Activated CD8-positive, alpha-beta T cell treated with anti-CD3 and anti-CD28 coated beads, Interleukin-2, amount 10 ng/mL, durations not matched to agents 7 days and 5 days (primary cell): ENCODE measurements around the gene UBE2F. TPM values are rescaled to one million over a fixed set of nuclear protein-coding genes. Genes with fewer than 3 reads are reported as not detected.
"Not testable (repeated sequence)": the region's sequence is repeated elsewhere in the genome, so short reads cannot be mapped to it uniquely, and the experiment has no call there.

ENCODE experiments used
- ATAC-seq: fragments of 150-1000 bp; cut with Tn5 transposase; one replicate; pipeline ENCODE4 v1.10.0; 2021; ENCODE audit warnings: moderate library complexity
- CTCF ChIA-PET: fragments of 350-600 bp; sonication (Branson Sonifier 250); formaldehyde crosslinking; loops from one replicate; lab custom pipeline; 2021; ENCODE audit warnings: antibody characterized with exemption; lab: Charles Lee
- POLR2A ChIA-PET: fragments of 350-600 bp; sonication (Branson Sonifier 250); formaldehyde crosslinking; loops from one replicate; lab custom pipeline; 2021; ENCODE audit warnings: antibody characterized with exemption; lab: Charles Lee
- DNase-seq: peaks from one replicate; pipeline ENCODE4 v3.0.0-alpha.2; 2020
- H3K27ac Mint-ChIP-seq: one replicate; pipeline ENCODE4 v1.8.0; 2021; ENCODE audit warnings: mild to moderate bottlenecking, mixed read lengths
- H3K27me3 Mint-ChIP-seq: one replicate; pipeline ENCODE4 v1.8.0; 2021; ENCODE audit warnings: low read depth, mixed read lengths
- H3K36me3 Mint-ChIP-seq: one replicate; pipeline ENCODE4 v1.8.0; 2021; ENCODE audit warnings: low read depth, mixed read lengths
- H3K4me1 Mint-ChIP-seq: one replicate; pipeline ENCODE4 v1.8.0; 2021; ENCODE audit warnings: low read depth, mixed read lengths
- H3K4me3 Mint-ChIP-seq: one replicate; pipeline ENCODE4 v1.8.0; 2021; ENCODE audit warnings: mild to moderate bottlenecking, mixed read lengths
- H3K9me3 Mint-ChIP-seq: one replicate; pipeline ENCODE4 v1.8.0; 2022; ENCODE audit warnings: mixed read lengths; ENCODE audit not compliant: insufficient read depth
- total RNA-seq, 2 experiments: library from RNA; stranded (reverse); gene quantifications; one replicate each; pipeline ENCODE4 v1.2.3, GENCODE V29; 2021

Gene UBE2F
- total RNA-seq, 2 experiments from 2014 or later, result 70.2 to 71.9 TPM

DNA sequence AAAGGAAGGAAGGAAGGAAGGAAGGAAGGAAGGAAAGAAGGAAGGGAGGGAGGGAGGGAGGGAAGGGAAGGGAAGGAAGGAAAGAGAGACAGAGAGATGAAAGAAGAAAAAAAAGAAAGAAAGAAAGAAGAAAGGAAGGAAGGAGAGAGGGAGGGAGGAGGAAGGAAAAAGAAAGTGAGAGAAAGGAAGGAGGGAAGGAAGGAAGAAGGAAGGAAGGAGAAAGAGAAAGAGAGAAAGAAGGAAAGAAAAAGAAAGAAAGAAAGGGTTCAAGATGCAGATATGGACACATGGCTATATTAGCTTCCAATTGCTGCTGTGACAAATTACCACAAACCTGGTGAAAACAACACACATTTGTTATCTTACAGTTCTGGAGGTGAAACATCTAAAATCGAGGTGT is 20.4 kb upstream of the UBE2F start:
- Mint-ChIP-seq H3K36me3 (peaks cover 25% of the 10 kb centered on the region), H3K27ac (no peak overlapping the region), H3K9me3 (peaks cover 13% of the 10 kb centered on the region), H3K27me3 (no peaks in the 10 kb centered on the region), H3K4me3 (no peak overlapping the region), H3K4me1 (peaks cover 43% of the 10 kb centered on the region)
- no peak for DNase-seq
- no peak for ATAC-seq
- CTCF ChIA-PET, result interaction anchor here (1.9 kb wide), 1 partner anchor 22 kb away, joined by 5 read pairs; no protein-coding TSS in a partner anchor
- POLR2A ChIA-PET, result interaction anchor here (0.5 kb wide), 1 partner anchor 11 kb away, joined by 3 read pairs; no protein-coding TSS in a partner anchor

DNA sequence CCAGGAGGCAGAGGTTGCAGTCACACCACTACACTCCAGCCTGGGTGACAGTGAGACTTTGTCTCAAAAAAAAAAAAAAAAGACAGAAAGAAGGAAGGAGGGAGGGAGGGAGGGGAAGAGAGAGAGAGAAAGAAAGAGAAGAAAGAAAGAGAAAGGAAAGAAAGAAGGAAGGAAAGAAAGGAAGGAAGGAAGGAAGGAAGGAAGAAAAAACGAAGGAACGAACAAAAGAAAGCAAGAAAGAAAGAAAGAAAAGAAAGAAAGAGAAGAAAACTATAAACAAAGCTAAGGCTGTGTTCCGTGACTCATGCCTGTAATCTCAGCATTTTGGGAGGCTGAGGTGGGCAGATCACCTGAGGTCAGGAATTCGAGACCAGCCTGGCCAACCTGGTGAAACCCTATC is 15.5 kb upstream of the UBE2F start:
- POLR2A ChIA-PET, H3K36me3 Mint-ChIP-seq, ATAC-seq, H3K4me3 Mint-ChIP-seq, DNase-seq, H3K9me3 Mint-ChIP-seq, H3K27ac Mint-ChIP-seq: not testable (repeated sequence)
- H3K27me3 Mint-ChIP-seq, result peaks cover 20% of the 10 kb centered on the region
- CTCF ChIA-PET, result interaction anchor here (1.2 to 1.3 kb wide), 2 partner anchors 28 to 32 kb away, joined by 3 read pairs; no protein-coding TSS in a partner anchor
- H3K4me1 Mint-ChIP-seq, result peaks cover 13% of the 10 kb centered on the region

DNA sequence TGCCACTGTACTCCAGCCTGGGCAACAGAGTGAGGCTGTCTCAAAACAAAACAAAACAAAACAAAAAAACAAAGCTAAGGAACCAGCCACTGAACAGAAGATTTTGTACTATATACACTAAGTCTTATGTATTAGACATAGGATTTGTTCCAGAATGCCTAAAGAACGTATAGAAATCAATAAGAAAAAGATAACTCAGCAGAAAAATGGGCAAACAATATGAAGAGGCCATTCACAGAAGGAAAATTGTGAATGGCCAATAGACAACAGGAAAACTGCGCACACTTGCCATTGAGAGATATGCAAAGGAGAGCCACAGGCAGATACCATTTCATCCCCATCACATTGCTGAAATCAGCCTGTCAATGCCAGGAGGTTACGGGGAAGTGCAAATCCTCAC is 14.9 kb upstream of the UBE2F start:
- H3K9me3 Mint-ChIP-seq, result no peaks in the 10 kb centered on the region
- no peaks in the 10 kb centered on the region for H3K36me3 Mint-ChIP-seq
- ChIA-PET CTCF (no interaction called here), POLR2A (no interaction called here)
- peaks cover 10% of the 10 kb centered on the region for H3K4me1 Mint-ChIP-seq
- no peak for DNase-seq
- H3K27me3 Mint-ChIP-seq, result peaks cover 23% of the 10 kb centered on the region
- no peak for ATAC-seq
- H3K4me3 Mint-ChIP-seq, result no peak overlapping the region
- H3K27ac Mint-ChIP-seq, result no peak overlapping the region

DNA sequence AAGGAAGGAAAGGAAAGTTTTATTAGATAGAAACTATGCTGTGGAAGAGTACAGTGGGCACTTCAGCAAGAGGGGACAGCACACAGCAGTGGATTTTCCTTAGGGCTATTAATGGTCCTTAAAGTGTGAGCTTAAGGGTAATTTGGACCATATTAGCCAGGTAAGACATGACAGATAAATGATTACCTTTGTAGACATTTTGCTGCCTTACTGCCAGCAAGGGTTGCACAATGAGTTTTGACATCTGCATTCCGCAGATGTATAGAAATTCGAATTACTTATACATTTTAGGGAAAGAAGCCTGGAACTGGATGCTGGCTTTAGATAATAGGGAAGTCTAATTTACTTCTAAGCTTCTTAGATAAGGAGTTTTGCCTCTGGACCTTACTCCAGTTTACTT is 14.0 kb upstream of the UBE2F start:
- DNase-seq, result no peak
- H3K4me3 Mint-ChIP-seq, result no peak overlapping the region
- no peak overlapping the region for H3K27ac Mint-ChIP-seq
- CTCF ChIA-PET, result interaction anchor here (1.0 to 1.5 kb wide), 2 partner anchors 11 to 30 kb away, joined by 3 to 4 read pairs; no protein-coding TSS in a partner anchor
- POLR2A ChIA-PET, result no interaction called here
- no peak for ATAC-seq
- H3K4me1 Mint-ChIP-seq, result peaks cover 11% of the 10 kb centered on the region
- H3K27me3 Mint-ChIP-seq, result peaks cover 30% of the 10 kb centered on the region
- H3K9me3 Mint-ChIP-seq, result no peaks in the 10 kb centered on the region
- no peaks in the 10 kb centered on the region for H3K36me3 Mint-ChIP-seq

DNA sequence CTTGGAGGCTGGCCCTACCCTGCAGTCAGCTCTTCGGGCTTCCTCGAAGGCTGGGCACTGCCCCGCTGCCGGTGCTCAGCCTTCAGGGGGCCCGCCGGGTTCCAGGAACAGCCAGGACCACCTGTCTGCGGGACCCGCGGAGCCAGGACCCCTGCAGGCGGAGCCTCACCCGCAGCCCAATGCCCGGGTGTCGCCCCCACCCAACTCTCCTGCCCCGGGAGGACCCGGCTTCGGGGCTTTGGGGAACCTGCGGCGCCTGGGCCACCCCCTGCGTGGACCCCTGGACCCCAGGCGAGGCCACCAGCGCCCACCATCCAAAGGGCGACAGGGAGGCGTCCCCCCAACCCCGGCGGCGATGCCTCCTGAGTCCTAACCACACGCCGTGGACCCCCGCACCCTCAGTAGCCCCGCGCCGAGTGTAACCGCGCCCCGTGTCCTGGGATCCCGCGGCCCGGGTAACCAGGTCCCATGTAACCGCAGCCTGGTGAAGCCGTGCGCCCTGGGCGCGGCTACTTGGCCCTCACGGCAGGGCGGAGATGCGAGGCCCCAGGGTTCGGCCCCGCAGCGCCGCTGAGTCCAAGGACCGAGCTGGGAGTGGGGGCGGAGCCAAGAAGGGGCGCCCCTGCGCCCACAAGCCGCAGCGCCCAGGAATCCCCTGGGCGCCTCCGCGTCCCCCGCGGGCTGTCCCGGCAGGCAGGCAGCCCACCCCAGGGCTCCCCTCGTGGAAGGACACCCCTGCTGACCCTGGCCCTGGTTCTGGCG is 11.0 kb upstream of the UBE2F start:
- Mint-ChIP-seq H3K9me3 (peaks cover 3% of the 10 kb centered on the region), H3K4me3 (no peak overlapping the region), H3K27me3 (peaks cover 30% of the 10 kb centered on the region), H3K27ac (no peak overlapping the region), H3K4me1 (peaks cover 11% of the 10 kb centered on the region), H3K36me3 (no peaks in the 10 kb centered on the region)
- ChIA-PET POLR2A (no interaction called here), CTCF (interaction anchor here (1.0 to 1.4 kb wide), 2 partner anchors 14 to 33 kb away, joined by 3 to 4 read pairs; no protein-coding TSS in a partner anchor)
- ATAC-seq, result peak; percentile 64
- no peak for DNase-seq

DNA sequence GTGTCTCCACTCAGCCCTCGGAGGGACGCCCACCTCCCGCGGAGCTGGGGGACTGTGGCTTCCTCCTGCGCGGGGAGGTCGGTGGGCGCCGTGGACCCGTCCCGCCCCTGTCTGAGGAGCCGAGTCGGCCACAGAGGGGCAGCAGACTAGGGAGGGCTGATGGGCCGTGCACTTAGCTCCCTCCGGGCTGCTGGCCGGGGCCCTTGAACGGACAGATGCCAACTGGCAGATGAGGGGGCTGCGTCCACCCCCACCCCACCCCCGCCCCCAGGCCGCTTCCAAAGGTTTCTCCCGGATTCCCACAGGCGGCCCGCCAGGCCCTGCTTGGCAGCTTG is 10.4 kb upstream of the UBE2F start:
- Mint-ChIP-seq H3K36me3 (no peaks in the 10 kb centered on the region), H3K4me3 (no peak overlapping the region), H3K4me1 (peaks cover 11% of the 10 kb centered on the region), H3K27ac (no peak overlapping the region), H3K27me3 (peaks cover 30% of the 10 kb centered on the region), H3K9me3 (peaks cover 3% of the 10 kb centered on the region)
- DNase-seq (no peak), ATAC-seq (peak; percentile 34)
- CTCF ChIA-PET, result interaction anchor here (1.3 to 1.6 kb wide), 2 partner anchors 27 to 32 kb away, joined by 4 read pairs; no protein-coding TSS in a partner anchor
- POLR2A ChIA-PET, result interaction anchor here (0.9 kb wide), 1 partner anchor 9 kb away, joined by 3 read pairs; no protein-coding TSS in a partner anchor

DNA sequence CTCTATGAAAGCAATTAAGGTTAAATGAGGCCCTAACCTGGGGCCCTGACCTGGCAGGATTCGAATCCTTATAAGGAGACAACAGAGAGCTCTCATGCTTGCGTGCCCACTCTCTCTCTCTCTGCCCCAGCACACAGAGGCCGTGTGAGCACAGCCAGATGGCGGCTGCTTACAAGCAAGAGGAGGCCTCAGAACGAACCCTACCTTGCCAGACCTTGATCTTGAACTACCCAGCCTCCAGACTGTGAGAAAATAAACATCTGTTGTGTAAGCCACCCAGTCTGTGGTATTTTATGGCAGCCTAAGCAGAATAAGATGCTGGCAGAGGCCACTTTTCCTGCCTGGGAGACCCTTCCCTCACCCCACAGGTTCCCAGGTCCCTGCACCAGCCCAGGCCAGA is 5.2 kb upstream of the UBE2F start:
- H3K4me1 Mint-ChIP-seq, result peaks cover 10% of the 10 kb centered on the region
- H3K9me3 Mint-ChIP-seq, result peaks cover 13% of the 10 kb centered on the region
- peaks cover 10% of the 10 kb centered on the region for H3K27me3 Mint-ChIP-seq
- ChIA-PET CTCF (no interaction called here), POLR2A (no interaction called here)
- no peak overlapping the region for H3K4me3 Mint-ChIP-seq
- H3K36me3 Mint-ChIP-seq, result peaks cover 3% of the 10 kb centered on the region
- DNase-seq, result no peak
- no peak for ATAC-seq
- no peak overlapping the region for H3K27ac Mint-ChIP-seq

DNA sequence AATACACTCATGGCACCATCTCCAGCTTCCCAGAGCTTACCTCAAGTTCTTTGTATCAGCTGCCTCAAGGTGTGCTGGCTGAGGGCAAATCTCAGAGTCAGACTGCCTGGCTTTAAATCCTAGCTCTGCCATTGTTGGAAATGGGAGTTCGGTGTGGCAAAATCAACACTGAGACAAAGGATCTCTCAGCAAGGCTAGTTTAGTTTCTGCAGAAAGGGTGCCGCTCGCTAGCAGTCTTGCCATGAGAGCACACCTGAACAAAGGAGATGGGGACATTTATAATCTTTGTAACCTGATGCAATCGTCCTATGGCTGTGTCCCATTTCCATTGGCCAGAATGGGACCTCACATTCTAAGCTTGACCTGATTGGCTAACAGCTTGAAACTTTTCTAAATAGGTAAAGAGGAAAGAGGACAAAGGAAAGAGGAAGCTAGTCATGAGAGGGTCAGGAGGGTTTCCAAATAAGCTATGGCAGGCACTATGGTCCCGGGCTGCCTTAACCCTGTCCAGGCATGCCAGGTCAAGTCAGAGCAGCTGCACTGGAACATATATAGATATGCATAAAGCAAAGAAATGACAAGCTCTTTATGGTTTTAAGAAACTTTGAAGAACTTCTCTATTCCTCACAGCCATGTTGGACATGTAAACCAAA is 4.3 kb upstream of the UBE2F start:
- H3K27ac Mint-ChIP-seq, result no peak overlapping the region
- DNase-seq (no peak), ATAC-seq (no peak)
- ChIA-PET CTCF (interaction anchor here (0.7 to 1.0 kb wide), 2 partner anchors 20 to 40 kb away, joined by 3 read pairs; no protein-coding TSS in a partner anchor), POLR2A (no interaction called here)
- peaks cover 13% of the 10 kb centered on the region for H3K9me3 Mint-ChIP-seq
- no peak overlapping the region for H3K4me3 Mint-ChIP-seq
- peaks cover under 1% of the 10 kb centered on the region for H3K27me3 Mint-ChIP-seq
- peaks cover 5% of the 10 kb centered on the region for H3K4me1 Mint-ChIP-seq
- H3K36me3 Mint-ChIP-seq, result peaks cover 3% of the 10 kb centered on the region

DNA sequence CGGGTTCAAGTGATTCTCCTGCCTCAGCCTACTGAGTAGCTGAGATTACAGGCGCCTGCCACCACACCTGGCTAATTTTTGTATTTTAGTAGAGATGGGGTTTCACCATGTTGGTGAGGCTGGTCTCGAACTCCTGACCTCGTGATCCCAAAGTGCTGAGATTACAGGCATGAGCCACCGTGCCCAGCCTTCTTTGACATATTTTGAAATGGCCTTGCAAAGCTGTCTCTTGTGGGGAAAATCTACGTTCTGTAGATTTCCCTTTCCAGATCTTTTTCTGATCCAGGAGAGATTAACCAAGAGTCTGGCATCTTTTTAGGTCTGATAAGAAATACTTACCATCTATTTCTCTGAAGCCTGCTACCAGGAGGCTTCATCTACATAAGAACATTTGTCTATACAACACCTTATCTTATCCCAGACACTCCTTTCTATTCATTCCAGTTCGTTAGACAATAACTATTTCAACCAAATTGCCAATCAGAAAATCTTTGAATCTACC is 3.3 kb upstream of the UBE2F start:
- H3K27me3 Mint-ChIP-seq, DNase-seq, H3K27ac Mint-ChIP-seq, H3K4me3 Mint-ChIP-seq, H3K36me3 Mint-ChIP-seq, ATAC-seq, CTCF ChIA-PET: not testable (repeated sequence)
- POLR2A ChIA-PET, result interaction anchor here (0.7 kb wide), 1 partner anchor 272 kb away, joined by 4 read pairs; no protein-coding TSS in a partner anchor
- Mint-ChIP-seq H3K9me3 (peaks cover 13% of the 10 kb centered on the region), H3K4me1 (peaks cover 15% of the 10 kb centered on the region)

DNA sequence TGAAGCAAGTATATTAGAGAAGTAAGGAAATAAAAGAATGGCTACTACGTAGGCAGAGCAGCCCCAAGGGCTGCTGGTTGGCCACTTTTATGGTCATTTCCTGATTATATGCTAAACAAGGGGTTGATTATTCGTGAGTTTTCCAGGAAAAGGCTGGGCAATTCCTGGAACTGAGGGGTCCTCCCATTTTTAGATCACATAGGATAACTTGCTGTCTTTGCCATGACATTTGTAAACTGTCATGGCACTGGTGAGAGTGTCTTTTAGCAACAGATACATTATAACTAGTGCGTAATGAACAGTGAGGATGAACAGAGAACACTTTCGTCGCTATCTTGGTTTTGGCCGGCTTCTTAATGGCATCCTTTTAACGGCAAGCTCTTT is 2.6 kb upstream of the UBE2F start:
- CTCF ChIA-PET, result no interaction called here
- no peak overlapping the region for H3K27ac Mint-ChIP-seq
- H3K27me3 Mint-ChIP-seq, result no peaks in the 10 kb centered on the region

DNA sequence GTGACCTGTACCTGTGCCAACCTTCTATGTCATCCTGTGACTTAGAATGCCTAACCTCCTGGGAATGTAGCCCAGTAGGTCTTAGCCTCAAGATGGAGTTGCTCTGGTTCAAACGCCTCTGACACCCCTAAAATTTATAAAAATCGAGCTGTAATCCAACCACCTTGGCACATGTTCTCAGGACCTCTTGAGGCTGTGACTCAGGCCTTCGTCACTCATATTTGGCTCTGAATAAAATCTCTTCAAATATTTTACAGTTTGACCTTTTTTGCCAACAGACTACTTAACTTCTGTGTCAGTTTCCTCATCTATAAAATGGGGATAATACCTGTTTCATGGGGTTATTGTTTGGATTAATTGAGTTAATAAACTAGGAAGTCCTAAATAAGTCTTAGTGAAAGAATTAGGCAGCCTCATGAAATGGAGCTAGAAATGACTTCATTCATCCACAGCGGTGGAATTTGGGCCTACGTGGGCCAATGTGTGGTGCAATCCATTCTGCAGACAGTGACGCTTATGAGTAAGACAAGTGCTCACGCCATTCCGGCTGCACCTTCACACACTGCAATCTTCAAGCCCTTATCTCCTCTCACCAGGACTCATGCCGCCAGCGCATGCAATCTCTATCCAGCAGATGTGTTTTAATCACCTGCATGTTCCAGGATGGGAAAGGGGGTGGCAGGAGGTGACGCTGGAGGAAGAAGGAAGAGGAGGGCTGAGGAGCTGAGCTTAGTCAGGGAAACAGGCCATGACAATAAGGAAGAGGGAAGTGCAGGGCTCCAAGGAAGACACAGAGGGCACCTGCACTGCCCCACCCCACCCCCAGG is 2.0 kb upstream of the UBE2F start:
- Mint-ChIP-seq H3K9me3 (peaks cover 13% of the 10 kb centered on the region), H3K36me3 (peaks cover 16% of the 10 kb centered on the region), H3K4me1 (peaks cover 28% of the 10 kb centered on the region), H3K27ac (no peak overlapping the region), H3K27me3 (no peaks in the 10 kb centered on the region), H3K4me3 (no peak overlapping the region)
- ATAC-seq, result no peak
- CTCF ChIA-PET, result interaction anchor here (0.9 to 1.0 kb wide), 2 partner anchors 41 to 298 kb away, joined by 3 to 4 read pairs; no protein-coding TSS in a partner anchor
- no peak for DNase-seq
- POLR2A ChIA-PET, result interaction anchor here (0.5 to 0.6 kb wide), 3 partner anchors 8 to 531 kb away, joined by 3 read pairs; no protein-coding TSS in a partner anchor

More for the DNA sequence above, 2.6 kb upstream of the UBE2F start:
- H3K9me3 Mint-ChIP-seq, result peaks cover 13% of the 10 kb centered on the region
- DNase-seq, result no peak
- no peak for ATAC-seq
- H3K4me3 Mint-ChIP-seq, result no peak overlapping the region
- POLR2A ChIA-PET, result interaction anchor here (0.7 kb wide), 1 partner anchor 271 kb away, joined by 4 read pairs; no protein-coding TSS in a partner anchor
- H3K4me1 Mint-ChIP-seq, result peaks cover 21% of the 10 kb centered on the region
- peaks cover 10% of the 10 kb centered on the region for H3K36me3 Mint-ChIP-seq
